GM12878 (cell line): Measurements from ENCODE around the gene SMAD9.

Experiments used
- EZH2 ChIP-seq: IDR thresholded peaks from 2 replicates; pipeline ENCODE4 v1.6.1; 2012; ENCODE audit warnings: low read depth, mild to moderate bottlenecking, control low read depth, inconsistent platforms, low read length, borderline replicate concordance; ENCODE audit not compliant: control insufficient read depth
- PML ChIP-seq: IDR thresholded peaks from 2 replicates; pipeline ENCODE4 v1.6.1; 2012; ENCODE audit warnings: low read length, inconsistent platforms
- SMARCA5 ChIP-seq: fragments of 450-650 bp; IDR thresholded peaks from 2 replicates; pipeline ENCODE4 v1.6.1; 2017; ENCODE audit warnings: mild to moderate bottlenecking
- TF ChIP-seq, protein P1 (sequence below), 3 experiments: IDR thresholded peaks in 2 of 3; conservative IDR thresholded peaks in 1 of 3; 2 replicates each; pipeline ENCODE4 v1.5.1; 2011; ENCODE audit warnings: low read depth in 3 of 3, low read length in 3 of 3, mild to moderate bottlenecking in 3 of 3, control low read depth in 2 of 3, moderate library complexity in 2 of 3, inconsistent platforms in 1 of 3, mixed read lengths in 1 of 3; ENCODE audit not compliant: control insufficient read depth in 2 of 3, insufficient read depth in 1 of 3; ENCODE audit errors: extremely low read depth in 1 of 3

DNA sequence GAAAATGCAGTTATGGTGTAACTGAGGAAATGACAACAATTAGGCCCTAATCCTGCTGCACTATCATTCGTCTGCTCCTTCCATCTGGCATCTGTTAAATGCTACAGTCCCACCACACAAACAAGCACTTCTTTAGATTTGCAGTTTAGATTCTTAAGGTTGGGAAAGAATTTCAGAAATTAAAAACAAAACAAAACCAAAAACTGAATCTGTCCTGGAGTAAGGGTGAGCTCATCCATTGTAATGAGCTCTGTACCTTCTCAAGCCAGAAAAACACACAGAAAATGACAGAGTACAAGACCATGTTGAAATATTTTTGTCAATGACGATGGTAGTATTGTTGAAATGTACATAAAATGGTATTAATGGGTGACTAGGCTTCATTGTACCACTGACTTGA lies 28.3 kb downstream of the SMAD9 start:
- TF ChIP-seq, protein P1, sequence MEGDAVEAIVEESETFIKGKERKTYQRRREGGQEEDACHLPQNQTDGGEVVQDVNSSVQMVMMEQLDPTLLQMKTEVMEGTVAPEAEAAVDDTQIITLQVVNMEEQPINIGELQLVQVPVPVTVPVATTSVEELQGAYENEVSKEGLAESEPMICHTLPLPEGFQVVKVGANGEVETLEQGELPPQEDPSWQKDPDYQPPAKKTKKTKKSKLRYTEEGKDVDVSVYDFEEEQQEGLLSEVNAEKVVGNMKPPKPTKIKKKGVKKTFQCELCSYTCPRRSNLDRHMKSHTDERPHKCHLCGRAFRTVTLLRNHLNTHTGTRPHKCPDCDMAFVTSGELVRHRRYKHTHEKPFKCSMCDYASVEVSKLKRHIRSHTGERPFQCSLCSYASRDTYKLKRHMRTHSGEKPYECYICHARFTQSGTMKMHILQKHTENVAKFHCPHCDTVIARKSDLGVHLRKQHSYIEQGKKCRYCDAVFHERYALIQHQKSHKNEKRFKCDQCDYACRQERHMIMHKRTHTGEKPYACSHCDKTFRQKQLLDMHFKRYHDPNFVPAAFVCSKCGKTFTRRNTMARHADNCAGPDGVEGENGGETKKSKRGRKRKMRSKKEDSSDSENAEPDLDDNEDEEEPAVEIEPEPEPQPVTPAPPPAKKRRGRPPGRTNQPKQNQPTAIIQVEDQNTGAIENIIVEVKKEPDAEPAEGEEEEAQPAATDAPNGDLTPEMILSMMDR (IDR thresholded peaks at IDR 0.05 in 2 of 3, conservative IDR thresholded peaks at IDR 0.05 in 1 of 3; ENCODE audit: control insufficient read depth in 2 of 3, extremely low read depth in 1 of 3, insufficient read depth in 1 of 3, low read depth in 3 of 3, low read length in 3 of 3): no peak
- no peak for TF ChIP-seq SMARCA5
- TF ChIP-seq PML: no peak
- no peak for TF ChIP-seq EZH2
